Kidney capillary endothelial cell (primary cell): Measurements from ENCODE around the gene RPS5.
A peak's percentile ranks its signal among the peaks of the same experiment; 100 is the strongest.
"Not testable (repeated sequence)": the region's sequence is repeated elsewhere in the genome, so short reads cannot be mapped to it uniquely, and the experiment has no call there.

Experiments used
- DNase-seq: peaks from one replicate; pipeline ENCODE4 v3.0.0-alpha.2; 2018; ENCODE audit warnings: low spot score

RPS5 gene

GRCh38 chr19:58385891-58386575 lies 1.0 kb upstream of the RPS5 start:
- DNase-seq: no peak

DNA sequence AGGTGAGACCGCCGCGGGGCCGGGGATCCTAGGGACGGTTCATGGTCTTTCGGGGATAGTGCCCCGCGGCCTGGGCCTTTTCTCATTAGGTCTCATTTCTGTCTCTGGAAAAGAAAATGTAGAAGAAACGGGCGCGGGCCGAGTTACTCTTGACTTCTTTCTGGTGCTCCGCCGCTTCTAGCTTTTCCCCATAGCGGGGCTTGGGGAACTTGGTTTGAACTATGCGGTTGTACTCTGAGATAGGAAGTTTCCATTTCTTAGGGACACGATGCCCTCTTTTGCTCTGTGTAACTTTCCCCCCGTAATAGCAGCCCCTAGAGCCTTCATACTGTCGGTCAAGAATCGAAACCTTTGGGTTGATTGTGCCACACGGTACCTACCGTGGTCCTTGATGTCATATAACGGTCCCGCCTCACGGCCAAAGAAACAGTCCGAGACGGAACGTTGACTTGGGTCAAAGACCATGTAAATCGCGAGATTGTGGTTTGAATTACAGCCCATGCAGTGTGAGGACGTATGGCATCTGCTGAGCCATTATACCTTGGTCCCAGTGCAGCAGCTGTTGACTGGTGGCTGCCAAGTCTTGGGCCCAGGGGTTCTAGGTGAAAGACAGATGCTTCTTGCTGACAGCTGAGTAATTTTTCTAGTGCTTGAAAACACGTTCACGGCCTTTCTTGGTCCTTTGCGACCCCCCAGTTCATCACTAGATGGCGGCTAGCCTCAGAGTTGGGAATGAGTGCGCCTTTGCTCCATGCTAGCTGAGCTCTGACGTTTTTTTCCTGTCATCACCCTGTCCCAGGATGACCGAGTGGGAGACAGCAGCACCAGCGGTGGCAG lies 487 bp downstream of the RPS5 start:
- no peak for DNase-seq

GRCh38 chr19:58388175-58388526 lies 1.1 kb downstream of the RPS5 start:
- DNase-seq: no peak

- no peak for DNase-seq
Observed at GRCh38 chr19:58392945-58393724, 6.1 kb downstream of the RPS5 start.

DNA sequence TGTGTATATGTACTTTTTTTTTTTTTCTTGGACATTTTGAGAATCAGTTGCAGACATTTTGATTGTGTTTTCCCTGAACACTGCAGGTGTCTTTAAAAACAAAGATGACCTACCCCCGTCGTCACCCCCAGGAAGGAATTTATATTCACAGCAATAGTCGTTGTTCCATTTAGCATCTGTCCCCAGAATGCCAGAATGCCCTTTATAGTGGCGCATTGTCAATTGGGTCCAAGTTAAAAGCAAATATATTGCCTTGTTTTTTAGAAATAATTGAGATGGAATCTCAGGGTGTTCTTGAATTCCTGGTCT lies 6.6 kb downstream of the RPS5 start:
- no peak for DNase-seq

- no peak for DNase-seq
Observed at GRCh38 chr19:58394821-58395219, 7.8 kb downstream of the RPS5 start.

DNA sequence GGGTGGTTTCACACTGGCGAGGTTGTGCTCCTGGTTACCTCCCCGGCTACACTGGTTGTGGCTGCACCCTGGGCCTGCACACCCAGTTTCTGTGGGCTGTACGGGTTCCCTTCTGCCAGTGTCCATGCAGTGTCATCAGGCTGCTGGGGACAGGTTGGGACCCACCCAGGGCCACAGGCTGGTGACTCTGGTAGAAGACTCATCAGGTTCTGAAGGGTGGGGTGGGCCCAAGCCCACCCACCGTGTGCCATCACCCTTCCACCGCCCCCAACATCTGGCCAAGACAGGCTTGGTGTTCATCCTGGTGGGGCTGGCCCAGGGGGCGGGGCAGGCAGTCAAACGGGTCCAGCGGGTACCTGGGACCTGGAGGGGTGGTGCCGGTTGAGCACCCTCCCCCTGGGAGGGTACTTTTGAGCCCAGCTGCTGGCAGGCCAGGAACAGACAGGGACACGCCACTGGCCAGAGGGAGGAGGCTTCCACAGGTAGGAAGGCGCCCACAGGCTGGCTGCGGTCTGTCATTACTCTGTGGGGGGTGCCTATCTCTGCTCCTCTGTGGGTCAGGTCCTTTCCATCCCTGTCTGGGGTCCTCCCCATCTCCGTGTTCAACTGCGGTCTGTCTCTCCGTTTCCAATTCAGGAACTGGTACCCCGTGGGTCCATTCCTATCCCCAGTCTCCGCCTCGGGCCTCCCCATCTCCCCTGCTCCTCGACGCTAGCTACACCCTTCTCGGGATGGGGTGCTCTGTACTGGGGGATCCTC lies 8.3 kb downstream of the RPS5 start, which contains the start of gene RNF225:
Gene RNF225, plus strand, starts transcription at position 437 of the 759 bp plus-strand sequence. CDS start 434 bp downstream, outside the sequence.
- DNase-seq: no peak

- no peak for DNase-seq
Observed at GRCh38 chr19:58395979-58396627, 9.0 kb downstream of the RPS5 start.

GRCh38 chr19:58396691-58397532 lies 9.8 kb downstream of the RPS5 start:
- DNase-seq: no peak

DNA sequence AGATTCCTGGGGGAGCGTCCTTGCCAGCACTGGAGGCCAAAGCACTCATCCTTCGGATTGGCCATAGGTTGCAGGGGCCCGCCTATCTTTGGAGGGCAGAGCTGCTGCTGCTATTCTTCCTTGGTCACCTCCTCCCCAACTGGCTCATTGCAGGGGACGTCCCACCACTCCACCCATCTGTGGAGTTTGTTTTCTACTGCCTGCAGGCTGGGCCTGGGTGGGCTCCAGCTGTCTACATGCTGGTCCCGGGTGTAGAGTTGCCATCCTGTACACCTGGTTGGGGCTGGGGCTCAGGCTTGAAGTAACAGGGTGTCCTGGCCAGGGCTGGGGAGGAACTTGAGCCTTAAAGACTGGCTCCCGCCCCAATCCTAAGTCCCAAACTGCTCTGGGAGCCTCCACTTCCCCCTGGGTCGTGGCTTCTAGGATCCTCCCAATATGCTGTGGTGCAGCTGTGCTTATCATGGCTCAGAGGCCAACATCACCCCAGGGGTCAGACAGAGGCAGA lies 10.5 kb downstream of the RPS5 start:
- no peak for DNase-seq

DNA sequence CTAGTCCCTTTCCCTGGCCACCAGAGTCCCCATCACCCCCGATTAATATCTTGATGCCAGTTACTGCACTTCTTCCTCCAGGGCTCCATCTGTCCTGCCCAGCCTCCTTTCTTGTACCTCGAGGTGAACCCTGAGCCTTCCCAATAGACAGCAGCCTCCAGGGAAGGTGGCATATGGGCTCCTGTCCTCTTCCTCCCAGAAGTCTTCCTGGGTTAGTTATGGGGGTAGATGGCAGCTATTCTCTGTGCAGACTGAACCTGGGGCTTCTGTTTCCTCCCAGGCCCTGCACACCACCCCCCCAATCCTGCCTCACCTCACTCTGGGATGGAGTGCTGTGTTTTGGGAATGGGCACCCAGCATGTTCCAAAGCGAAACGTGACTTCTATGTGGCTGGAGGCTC lies 11.0 kb downstream of the RPS5 start:
- no peak for DNase-seq

DNA sequence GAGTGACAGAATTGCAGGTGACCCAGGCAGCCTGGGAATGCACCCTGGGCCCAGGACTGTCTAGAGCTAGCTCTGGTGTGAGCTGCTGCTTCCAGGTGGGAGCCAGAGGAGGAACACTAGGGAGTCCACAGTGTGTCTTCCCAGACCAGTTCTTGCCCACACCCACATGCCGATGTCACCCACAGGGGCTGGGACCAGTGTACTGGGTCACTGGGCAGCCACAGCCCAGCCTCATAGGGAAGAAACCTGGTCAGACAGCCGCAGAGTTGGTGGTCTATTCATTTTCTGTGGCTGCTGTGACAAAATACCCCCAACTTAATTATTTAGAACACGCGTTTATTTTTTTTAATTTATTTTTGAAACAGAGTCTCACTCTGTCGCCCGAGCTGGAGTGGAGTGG lies 11.5 kb downstream of the RPS5 start:
- no peak for DNase-seq

DNA sequence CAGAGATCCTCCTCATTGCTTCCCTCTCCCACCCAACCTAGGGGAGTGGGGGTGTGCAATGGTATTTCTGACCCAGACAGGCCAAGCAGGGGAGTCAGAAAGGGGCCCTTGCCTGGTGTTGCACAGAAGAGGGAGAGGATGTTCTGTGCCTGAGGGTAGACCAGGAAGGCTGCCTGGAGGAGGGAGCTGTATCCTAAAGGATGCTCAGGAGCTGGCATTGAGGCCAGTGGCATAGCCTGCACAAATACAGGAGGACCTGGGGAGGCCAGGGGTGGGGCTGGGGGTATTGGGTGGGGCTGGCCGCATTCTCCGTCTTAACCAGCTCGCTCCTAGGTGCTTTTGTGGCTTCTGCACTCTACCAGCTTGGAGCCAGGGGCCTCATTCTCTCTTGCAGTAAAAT lies 12.8 kb downstream of the RPS5 start:
- DNase-seq: no peak

GRCh38 chr19:58400316-58400915 lies 13.3 kb downstream of the RPS5 start:
- DNase-seq: no peak

DNA sequence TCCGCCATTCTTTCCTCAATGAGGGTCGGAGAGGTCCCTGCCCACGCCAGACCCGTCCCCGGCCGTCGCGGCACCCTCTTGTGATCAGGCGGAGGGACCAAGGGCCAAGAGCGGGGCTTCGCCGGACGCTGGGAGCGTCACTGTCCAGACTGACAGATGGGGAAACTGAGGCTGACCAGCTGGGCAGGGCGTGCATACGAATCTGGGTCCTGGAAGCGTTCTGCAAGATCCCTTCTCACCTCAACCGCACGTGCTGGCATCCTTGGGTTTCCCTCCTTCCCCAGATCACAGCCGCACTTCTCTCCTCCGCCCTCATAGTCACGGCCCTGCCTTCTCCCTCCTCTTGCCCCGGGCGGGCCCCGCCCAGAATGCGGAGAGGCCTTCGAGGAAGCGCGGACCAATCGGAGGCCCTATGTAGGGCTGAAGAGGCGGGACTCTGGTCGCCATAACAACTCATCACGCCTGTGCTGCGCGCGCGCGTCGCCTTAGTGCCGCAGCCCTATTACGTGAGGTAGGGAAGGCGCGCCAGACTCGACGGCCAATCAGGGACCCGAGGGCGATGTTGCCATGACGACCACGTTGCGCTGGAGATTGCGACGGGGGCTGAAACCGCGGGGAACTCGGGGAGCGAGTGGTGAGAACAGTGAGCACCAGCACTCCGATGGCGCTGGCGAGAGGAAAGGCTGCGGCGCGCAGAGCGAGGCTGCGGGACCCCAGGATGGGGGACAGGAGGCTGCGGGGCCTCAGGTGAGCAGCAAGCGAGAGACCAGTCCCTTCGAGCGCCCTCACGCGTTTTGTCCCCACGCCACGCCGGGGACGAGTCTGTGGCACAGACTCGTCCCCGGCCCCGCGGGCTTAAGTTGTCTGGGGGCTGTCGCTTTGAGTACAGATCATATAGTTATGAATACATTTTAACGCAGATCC lies 14.1 kb downstream of the RPS5 start:
- DNase-seq: peak; percentile 99

DNA sequence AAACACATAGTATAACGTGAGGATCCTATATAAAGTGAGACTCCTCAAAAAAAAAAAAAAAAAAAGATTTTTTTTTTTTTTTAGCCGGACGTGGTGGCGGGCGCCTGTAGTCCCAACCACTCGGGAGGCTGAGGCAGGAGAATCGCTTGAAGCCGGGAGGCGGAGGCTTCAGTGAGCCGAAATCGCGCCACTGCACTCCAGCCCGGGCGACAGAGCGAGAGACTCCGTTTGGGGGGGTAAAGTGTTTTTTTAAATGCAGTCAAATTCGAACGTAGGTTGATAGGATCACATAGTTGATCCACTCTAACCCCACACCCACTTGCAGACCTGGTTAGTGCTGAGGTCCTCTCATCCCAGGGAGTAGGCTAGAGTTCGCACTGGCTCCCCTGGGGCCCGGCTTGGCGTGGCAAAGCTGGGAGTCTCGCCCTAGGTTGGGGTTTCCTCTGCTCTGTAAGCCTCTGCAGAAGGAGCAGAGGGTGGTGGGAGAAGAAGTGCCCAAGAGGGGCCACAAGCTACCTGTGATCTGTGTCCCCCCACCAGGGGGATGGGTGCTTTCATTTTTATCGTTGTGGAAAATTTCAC lies 14.9 kb downstream of the RPS5 start:
- DNase-seq: no peak

DNA sequence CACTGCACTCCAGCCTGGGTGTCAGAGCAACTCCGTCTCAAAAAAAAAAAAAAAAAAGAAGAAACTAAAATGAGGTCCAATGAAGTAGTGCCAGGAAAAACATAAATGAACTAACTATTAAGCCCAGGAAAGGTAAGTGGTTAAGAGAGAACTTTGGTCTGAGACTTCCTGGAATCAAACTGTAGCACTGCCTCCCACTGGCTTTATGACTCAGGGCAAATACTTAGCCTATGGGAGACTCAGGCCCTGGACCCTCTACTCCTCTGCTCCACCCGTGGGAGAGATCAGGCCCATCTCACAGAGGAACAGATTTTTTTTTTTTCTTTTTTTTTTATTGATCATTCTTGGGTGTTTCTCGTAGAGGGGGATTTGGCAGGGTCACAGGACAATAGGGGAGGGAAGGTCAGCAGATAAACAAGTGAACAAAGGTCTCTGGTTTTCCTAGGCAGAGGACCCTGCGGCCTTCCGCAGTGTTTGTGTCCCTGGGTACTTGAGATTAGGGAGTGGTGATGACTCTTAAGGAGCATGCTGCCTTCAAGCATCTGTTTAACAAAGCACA lies 16.9 kb downstream of the RPS5 start:
- DNase-seq: not testable (repeated sequence)
